GM18951 (cell line): ENCODE measurements around the gene TBCA.
"Not testable (repeated sequence)": the region's sequence is repeated elsewhere in the genome, so short reads cannot be mapped to it uniquely, and the experiment has no call there.

ENCODE experiments used
- POLR2A ChIP-seq: IDR thresholded peaks from 4 replicates; pipeline ENCODE4 v1.6.1; 2011; ENCODE audit warnings: mild to moderate bottlenecking; ENCODE audit not compliant: insufficient read length, insufficient read depth; ENCODE audit errors: extremely low read depth
- in situ Hi-C: fragments of 300-500 bp; cut with MboI; formaldehyde crosslinking; loops from one replicate; pipeline ENCODE4 v1.12.0; 2022; ENCODE audit warnings: low sequenced_read_pairs, mixed read lengths, inconsistent platforms; ENCODE audit not compliant: unreplicated experiment

TBCA gene

DNA sequence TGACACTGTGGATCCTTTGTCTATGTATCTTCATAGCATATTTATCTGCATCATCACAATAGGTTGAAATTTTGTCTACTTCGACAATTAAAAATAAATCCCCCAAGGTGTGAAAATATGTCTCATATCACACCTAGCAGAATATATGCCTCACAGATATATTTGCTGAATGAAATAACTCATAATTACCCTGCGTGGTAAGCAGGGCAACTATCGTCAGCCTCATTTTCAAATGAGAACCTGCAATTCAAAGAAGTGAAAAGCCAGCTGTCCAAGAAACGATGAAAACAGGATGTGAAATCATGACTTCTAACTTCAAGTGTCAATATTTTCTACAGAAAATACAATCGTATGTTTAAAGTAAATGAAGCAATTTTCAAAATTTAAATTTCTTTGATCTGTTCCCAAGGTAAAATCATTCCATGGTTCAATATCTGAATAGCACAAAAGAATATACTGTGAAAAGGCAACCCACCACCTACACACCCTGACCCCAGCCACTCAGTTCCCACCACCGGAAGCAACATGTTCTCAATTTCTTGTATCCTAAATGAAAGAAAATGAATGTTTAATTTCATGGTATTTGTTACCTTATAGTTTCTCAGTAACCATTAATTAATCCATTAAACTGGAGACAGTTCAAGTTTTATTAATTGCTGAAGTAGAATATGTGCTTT, 57.1 kb downstream of the TBCA start:
- in situ Hi-C loops: no loop called here
- no peak for TF ChIP-seq POLR2A

DNA sequence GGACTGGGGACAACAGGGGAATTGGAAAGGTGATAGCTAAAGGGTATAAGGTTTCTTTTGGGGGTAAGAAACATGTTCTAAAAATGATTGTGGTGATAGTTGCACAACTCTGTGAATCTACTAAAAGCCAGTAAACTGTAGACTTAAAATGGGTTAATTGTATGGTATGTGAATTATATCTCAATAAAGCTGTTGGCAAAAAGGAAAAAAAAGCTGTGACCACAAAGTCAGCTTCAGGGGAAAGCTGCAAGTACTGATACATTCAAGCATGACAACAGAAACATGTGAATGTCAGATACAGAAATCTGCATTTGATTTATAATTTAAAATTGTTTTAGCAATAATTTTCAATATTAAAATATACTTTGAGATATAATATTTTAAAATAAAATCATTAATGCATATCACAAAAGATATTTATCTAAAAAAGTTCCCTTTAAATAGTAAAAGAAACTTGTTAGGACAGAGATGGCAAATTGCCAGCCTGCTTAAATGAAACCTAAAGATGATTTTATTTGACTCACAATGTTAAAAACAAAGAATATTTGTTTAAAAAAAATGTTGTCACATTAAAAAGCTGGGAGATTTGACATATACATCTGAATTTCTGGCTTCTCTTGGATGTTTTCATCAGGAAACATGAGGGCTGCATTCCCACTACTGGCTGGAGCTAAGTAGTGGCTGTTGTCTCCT, 66.0 kb downstream of the TBCA start:
- in situ Hi-C loops: no loop called here
- TF ChIP-seq POLR2A: no peak

DNA sequence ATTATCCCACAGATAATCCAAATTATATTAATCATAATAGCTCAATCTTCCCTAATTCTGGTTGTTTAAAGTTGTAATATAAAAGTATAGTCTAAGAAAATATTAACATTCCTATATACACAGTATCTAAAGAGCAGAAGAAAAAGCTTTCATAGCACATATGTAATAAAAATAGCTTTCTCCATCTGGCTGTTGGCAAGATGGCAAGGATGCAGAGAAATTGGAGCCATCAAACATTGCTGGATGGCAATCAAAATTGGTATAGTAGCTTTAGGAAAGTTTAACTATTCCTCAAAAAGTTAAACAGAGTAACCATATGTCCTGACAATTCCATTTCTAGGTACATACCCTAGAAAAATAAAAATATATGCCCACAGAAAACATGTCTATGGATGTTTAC, 66.8 kb downstream of the TBCA start:
- in situ Hi-C loops: no loop called here

DNA sequence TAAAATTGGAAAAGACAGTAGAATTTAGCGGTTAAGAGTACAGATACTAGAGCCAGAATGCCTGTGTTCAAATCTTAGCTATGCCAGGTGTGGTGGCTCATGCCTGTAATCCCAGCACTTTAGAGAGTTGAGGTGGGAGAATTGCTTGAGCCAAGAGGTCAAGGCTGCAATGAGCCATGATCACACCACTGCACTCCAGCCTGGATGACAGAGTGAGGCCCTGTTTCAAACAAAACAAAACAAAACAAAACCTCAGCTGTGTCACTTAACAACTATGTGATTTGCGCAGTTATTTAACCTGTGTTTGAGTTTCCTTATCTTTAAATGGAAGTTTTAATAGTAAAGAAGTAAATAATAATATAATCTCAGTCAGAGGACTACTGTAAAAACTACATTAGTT, 68.3 kb downstream of the TBCA start:
- TF ChIP-seq POLR2A: no peak
- in situ Hi-C loops: no loop called here

More for the DNA sequence above, 66.8 kb downstream of the TBCA start:
- no peak for TF ChIP-seq POLR2A

DNA sequence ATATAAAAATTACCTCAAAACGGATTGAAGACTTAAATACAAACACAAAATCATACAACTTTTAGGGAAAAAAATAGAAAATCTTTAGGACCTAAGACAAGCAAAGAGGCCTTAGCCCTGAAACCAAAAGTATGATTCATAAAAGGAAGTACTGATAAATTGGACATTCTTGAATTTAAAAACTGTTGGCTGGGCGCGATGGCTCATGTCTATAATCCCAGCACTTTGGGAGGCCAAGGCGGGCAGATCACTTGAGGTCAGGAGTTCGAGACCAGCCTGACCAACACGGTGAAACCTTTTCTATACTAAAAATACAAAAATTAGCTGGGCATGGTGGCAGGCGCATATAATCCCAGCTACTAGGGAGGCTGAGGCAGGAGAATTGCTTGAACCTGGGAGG, 76.6 kb downstream of the TBCA start:
- in situ Hi-C loops: not testable (repeated sequence)

DNA sequence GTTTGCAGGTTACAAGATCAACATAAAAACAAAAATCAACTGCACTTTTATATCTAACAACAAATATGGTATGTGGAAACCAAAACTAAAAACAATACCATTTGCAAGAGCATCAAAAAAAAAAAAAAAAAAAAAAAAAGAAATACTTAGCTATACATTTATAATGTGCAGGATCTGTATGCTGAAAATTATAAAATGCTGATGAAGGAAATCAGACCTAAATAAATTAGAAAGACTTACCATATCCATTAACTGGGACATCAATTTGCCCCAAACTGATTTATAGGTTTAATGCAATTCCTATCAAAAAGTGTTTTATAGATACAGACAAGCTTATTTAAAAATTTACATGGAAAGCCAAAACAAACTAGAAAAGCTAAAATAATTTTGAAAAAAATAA, 77.2 kb downstream of the TBCA start:
- no peak for TF ChIP-seq POLR2A
- in situ Hi-C loops: no loop called here

DNA sequence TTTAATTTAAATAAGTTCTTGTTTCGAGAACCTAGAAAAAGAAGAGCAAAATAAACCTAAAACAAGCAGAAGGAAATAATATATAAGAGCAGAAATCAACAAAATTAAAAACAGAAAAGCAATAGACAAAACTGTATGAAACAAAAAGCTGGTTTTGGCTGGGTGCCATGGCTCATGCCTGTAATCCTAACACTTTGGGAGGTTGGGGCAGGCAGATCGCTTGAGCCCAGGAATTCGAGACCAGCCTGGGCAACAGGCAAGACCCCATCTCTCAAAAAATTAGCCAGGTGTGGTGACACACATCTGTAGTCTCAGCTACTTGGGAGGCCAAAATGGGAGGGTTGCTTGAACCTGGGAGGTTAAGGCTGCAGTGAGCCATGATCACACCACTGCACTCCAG, 78.4 kb downstream of the TBCA start:
- in situ Hi-C loops: no loop called here
- TF ChIP-seq POLR2A: no peak

DNA sequence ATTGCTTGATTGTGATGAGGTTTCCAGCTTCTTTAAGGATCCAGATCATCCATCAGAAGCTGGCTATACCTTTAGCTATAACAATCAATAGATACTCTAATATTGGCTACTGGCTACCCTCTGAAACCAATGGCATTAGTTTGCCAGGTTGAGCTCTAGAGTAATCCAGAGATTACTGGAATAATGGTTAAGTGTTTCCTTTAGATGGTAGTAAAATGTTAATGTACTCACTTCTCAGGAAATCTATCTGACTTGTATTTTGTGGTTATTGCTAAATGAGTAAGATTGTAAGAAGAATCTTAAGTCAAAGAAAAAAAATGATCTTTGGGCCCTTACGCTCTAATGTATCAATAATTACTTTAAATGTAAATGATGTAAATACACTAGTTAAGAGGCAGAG, 80.0 kb downstream of the TBCA start:
- no peak for TF ChIP-seq POLR2A
- in situ Hi-C loops: no loop called here

DNA sequence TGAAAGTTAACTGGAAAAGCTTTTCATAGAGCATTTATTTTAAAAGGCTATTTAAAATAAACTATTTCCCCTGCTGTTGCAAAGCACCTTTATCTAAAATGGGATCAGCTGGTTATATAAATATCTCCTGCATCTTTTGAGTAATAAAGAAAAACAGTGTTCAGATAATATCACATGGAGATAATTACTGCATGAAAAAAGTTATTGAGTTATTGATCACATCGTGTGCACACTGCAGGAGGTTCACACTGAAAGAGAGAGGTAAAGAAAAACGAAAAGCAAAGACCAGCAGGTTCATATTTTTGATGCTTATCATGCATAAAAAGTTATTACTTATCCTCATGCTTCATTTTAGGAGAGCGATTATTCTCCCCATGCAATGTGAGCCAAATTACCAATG, 82.2 kb downstream of the TBCA start:
- in situ Hi-C loops: no loop called here
- no peak for TF ChIP-seq POLR2A

DNA sequence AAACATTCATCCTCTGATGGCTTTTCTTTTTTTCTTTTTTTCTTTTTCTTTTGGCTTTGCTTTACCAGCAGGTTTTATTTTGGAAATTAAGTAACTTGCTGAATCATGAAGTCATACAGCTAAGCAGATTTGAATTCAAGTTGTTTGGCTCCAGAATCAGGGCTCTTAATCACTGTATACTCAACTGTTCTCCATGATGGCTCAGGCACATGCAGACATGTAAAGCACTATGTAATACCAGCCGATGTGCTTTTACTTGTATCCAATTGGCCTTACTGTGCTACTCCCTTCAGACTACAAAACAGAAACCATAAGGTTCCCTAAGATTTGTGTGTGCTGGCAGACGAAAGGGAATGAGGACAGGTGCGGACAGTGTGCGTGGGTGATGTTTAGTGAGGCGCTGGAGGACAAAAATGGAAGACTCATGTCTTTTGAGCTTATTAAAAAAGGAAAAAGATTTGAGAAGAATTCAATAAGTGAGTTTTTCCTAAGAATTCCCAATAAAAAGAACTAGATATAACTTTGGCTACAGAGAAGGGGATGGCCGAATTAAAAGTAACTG, 92.9 kb downstream of the TBCA start:
- in situ Hi-C loops: no loop called here
- no peak for TF ChIP-seq POLR2A

DNA sequence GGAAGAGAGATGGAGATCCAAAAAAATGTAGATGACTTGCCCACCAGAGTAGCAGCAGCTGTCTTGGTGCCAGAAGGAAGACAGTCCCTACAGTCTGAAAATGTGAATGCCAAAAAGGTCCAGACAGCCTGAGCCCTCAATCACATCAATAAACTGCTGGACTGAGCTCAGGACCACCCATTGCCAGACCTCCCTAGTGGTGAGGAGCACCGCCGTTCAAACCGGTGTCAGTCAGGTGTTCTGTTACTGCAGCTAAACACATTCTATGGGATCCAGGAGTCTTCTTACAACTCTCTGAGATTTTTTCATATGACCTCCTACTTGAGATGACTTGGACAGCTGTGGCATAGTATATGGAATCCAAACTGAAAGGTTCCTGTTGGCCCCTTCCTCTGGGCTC, 105.6 kb downstream of the TBCA start:
- in situ Hi-C loops: no loop called here
- TF ChIP-seq POLR2A: no peak

DNA sequence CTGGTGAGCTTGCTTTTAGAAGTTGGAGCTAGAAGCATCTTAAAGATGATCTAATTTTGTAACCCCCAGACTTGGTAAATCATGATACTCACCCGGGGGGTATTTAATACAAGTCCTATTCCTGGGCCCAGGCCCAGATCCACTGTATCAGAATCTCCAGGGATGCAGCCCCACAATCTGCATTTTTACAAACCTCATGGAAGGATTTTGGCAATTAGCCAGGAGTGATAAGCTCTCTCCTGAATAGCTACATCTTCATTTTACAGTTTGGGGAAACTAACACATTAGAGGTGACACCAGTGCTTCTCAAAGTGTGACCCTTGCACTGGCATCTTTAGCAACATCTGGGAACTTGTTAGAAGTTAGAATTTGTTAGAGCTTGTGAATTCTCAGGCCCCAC, 106.5 kb downstream of the TBCA start:
- no peak for TF ChIP-seq POLR2A
- in situ Hi-C loops: no loop called here

DNA sequence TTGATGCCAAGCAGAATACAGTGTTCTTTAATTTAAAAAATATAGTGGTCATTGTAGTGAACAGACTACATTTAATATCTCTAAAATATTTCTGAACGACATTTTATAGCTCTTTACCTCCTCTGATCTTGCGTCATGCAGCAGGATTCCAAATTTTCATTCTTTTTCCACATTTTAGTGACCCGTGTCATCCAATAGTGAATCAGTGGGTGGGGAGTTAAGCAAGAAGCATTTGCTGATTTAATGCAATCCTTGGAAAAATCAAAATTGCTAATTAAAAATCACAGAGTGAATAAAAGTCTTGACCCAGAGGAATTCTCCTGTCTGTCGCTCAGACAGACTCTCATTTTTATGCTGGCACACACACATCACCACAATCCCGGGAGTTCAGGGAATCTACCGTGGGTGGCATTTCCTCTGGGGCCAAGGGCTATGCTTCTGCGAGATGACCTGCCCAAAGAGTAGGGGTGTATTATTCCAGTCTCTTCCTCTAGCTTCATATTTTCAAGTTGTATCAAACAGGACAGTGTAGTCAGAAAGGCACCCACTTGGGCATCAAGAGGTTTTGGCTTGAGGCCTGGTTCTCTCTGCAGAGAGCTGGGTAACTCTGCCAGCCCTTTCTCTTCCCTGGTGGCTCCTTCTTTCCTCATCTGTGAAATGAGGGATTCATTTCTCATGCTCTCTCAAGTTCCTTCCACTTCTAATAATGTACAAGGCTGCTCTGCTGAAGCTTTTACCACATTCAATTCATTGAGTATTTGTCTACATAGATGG, 112.9 kb downstream of the TBCA start:
- in situ Hi-C loops: no loop called here
- no peak for TF ChIP-seq POLR2A
